ENCODE data around the gene LAMB4. TPM values are rescaled to one million over a fixed set of nuclear protein-coding genes. Genes with fewer than 3 reads are reported as not detected.

Gene LAMB4
- total and polyA plus RNA-seq, 2 donors from 2014 or later: 1.2 to 5.4 TPM

- Histone ChIP-seq H3K9ac (ENCODE audit: low read length in 3 of 3) (no peak overlapping the region), H3K4me3 (ENCODE audit: low read length in 3 of 3) (no peak overlapping the region), H3K9me3 (ENCODE audit: control insufficient read depth in 2 of 3, insufficient read depth in 1 of 3, low read length in 3 of 3) (no peaks in the 10 kb centered on the region), H3K36me3 (ENCODE audit: control insufficient read depth in 2 of 3, insufficient read depth in 3 of 3, low read length in 3 of 3) (no peaks in the 10 kb centered on the region), H3K27ac (ENCODE audit: low read depth in 2 of 2, low read length in 2 of 2) (peak overlapping the region; percentile 45 to 54), H3K4me1 (ENCODE audit: control insufficient read depth in 2 of 3, insufficient read depth in 2 of 3, low read depth in 1 of 3, low read length in 3 of 3) (peaks cover 7 to 25% (median 15%) of the 10 kb centered on the region in 3 donors), H3K27me3 (ENCODE audit: control insufficient read depth, insufficient read depth, low read length) (no peaks in the 10 kb centered on the region)
- TF ChIP-seq, protein P1, sequence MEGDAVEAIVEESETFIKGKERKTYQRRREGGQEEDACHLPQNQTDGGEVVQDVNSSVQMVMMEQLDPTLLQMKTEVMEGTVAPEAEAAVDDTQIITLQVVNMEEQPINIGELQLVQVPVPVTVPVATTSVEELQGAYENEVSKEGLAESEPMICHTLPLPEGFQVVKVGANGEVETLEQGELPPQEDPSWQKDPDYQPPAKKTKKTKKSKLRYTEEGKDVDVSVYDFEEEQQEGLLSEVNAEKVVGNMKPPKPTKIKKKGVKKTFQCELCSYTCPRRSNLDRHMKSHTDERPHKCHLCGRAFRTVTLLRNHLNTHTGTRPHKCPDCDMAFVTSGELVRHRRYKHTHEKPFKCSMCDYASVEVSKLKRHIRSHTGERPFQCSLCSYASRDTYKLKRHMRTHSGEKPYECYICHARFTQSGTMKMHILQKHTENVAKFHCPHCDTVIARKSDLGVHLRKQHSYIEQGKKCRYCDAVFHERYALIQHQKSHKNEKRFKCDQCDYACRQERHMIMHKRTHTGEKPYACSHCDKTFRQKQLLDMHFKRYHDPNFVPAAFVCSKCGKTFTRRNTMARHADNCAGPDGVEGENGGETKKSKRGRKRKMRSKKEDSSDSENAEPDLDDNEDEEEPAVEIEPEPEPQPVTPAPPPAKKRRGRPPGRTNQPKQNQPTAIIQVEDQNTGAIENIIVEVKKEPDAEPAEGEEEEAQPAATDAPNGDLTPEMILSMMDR (IDR thresholded peaks at IDR 0.05; ENCODE audit: borderline replicate concordance, extremely low read depth, insufficient read depth): no peak
- FAIRE-seq (no peak), DNase-seq (no peak)
- intact Hi-C loops (cut with DNase I): no loop called here
These were observed 120.3 kb downstream of the LAMB4 start for GRCh38 chr7:108009873-108010272.

GRCh38 chr7:108008827-108009226 is 121.3 kb downstream of the LAMB4 start:
- Histone ChIP-seq H3K27me3 (ENCODE audit: control insufficient read depth, insufficient read depth, low read length) (no peaks in the 10 kb centered on the region), H3K4me1 (ENCODE audit: control insufficient read depth in 2 of 3, insufficient read depth in 2 of 3, low read depth in 1 of 3, low read length in 3 of 3) (peaks cover 13 to 31% (median 17%) of the 10 kb centered on the region in 3 donors), H3K4me3 (ENCODE audit: low read length in 3 of 3) (no peak overlapping the region), H3K27ac (ENCODE audit: low read depth in 2 of 2, low read length in 2 of 2) (no peak overlapping the region), H3K9ac (ENCODE audit: low read length in 3 of 3) (no peak overlapping the region), H3K9me3 (ENCODE audit: control insufficient read depth in 2 of 3, insufficient read depth in 1 of 3, low read length in 3 of 3) (no peaks in the 10 kb centered on the region), H3K36me3 (ENCODE audit: control insufficient read depth in 2 of 3, insufficient read depth in 3 of 3, low read length in 3 of 3) (no peaks in the 10 kb centered on the region)
- intact Hi-C loops (cut with DNase I): no loop called here
- no peak for DNase-seq
- TF ChIP-seq, protein P1 (IDR thresholded peaks at IDR 0.05; ENCODE audit: borderline replicate concordance, extremely low read depth, insufficient read depth): no peak
- no peak for FAIRE-seq

GRCh38 chr7:108008240-108008639 is 121.9 kb downstream of the LAMB4 start:
- FAIRE-seq: no peak

More at GRCh38 chr7:108008240-108008639, 121.9 kb downstream of the LAMB4 start:
- intact Hi-C loops (cut with DNase I): no loop called here
- no peak overlapping the region for H3K4me3 ChIP-seq (ENCODE audit: low read length in 3 of 3)
- H3K27ac ChIP-seq (ENCODE audit: low read depth in 2 of 2, low read length in 2 of 2): no peak overlapping the region
- H3K36me3 ChIP-seq (ENCODE audit: control insufficient read depth in 2 of 3, insufficient read depth in 3 of 3, low read length in 3 of 3): no peaks in the 10 kb centered on the region
- H3K4me1 ChIP-seq (ENCODE audit: control insufficient read depth in 2 of 3, insufficient read depth in 2 of 3, low read depth in 1 of 3, low read length in 3 of 3): peaks cover 13 to 31% (median 17%) of the 10 kb centered on the region in 3 donors
- H3K9ac ChIP-seq (ENCODE audit: low read length in 3 of 3): no peak overlapping the region
- no peaks in the 10 kb centered on the region for H3K27me3 ChIP-seq (ENCODE audit: control insufficient read depth, insufficient read depth, low read length)
- TF ChIP-seq, protein P1 (IDR thresholded peaks at IDR 0.05; ENCODE audit: borderline replicate concordance, extremely low read depth, insufficient read depth): no peak
- no peaks in the 10 kb centered on the region for H3K9me3 ChIP-seq (ENCODE audit: control insufficient read depth in 2 of 3, insufficient read depth in 1 of 3, low read length in 3 of 3)
- no peak for DNase-seq
